ENCODE measurements around the gene LPP.

DNA sequence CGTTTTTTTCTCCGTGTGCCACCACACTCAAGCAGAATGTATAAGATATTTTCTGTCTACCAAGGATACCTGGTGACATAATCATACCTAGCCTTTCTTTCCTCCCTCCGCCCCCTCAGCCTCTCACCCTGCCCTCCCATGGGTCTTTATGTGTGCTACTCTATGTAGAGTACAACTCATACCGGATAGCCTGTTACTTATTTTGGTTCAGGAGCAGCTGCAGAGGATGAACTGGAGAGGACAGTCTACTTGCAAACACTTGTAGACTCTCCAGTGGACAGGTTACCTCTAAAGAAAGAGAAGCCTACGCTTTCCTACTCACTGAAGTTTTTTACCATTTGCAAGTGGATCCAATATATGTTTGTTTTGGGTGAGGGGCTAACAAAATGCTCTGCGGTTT is 671.9 kb downstream of the LPP start:
- TF ChIP-seq GATA2 (IDR thresholded peaks at IDR 0.05; ENCODE audit: low read depth, low read length) = no peak
- TF ChIP-seq GATA3 (IDR thresholded peaks at IDR 0.05; ENCODE audit: low read depth, low read length) = no peak

All from SH-SY5Y (cell line).